Glutamatergic neuron (in vitro differentiated cells): Measurements from ENCODE around the gene PDCD4. TPM values are rescaled to one million over a fixed set of nuclear protein-coding genes. Genes with fewer than 3 reads are reported as not detected.
A peak's percentile ranks its signal among the peaks of the same experiment; 100 is the strongest.

Experiments
- DNase-seq: peaks from one replicate; pipeline ENCODE4 v3.0.0; 2022
- H3K27ac Mint-ChIP-seq: one replicate; pipeline ENCODE4 v1.8.0; 2020; ENCODE audit warnings: mild to moderate bottlenecking, mixed read lengths, inconsistent platforms; ENCODE audit not compliant: unreplicated experiment
- H3K27me3 Mint-ChIP-seq: one replicate; pipeline ENCODE4 v1.8.0; 2020; ENCODE audit warnings: mild to moderate bottlenecking, moderate library complexity, mixed read lengths, inconsistent platforms; ENCODE audit not compliant: unreplicated experiment
- H3K36me3 Mint-ChIP-seq: one replicate; pipeline ENCODE4 v1.8.0; 2020; ENCODE audit warnings: mild to moderate bottlenecking, mixed read lengths, inconsistent platforms; ENCODE audit not compliant: unreplicated experiment
- H3K4me1 Mint-ChIP-seq: one replicate; pipeline ENCODE4 v1.8.0; 2020; ENCODE audit warnings: mild to moderate bottlenecking, low read depth, mixed read lengths, inconsistent platforms; ENCODE audit not compliant: unreplicated experiment
- H3K4me3 Mint-ChIP-seq: one replicate; pipeline ENCODE4 v1.8.0; 2020; ENCODE audit warnings: mild to moderate bottlenecking, mixed read lengths, inconsistent platforms; ENCODE audit not compliant: unreplicated experiment
- H3K9me3 Mint-ChIP-seq: one replicate; pipeline ENCODE4 v1.8.0; 2020; ENCODE audit warnings: mild to moderate bottlenecking, moderate library complexity, mixed read lengths, inconsistent platforms; ENCODE audit not compliant: unreplicated experiment
- total RNA-seq: library from RNA; stranded (reverse); fragmentation: NEBNext Ultra II Directional; extraction: Animal tissue kit (Norgen Biotek cat#: 25700); gene quantifications from one replicate; pipeline ENCODE4 v1.2.1, GENCODE V29; 2021; ENCODE audit not compliant: unreplicated experiment
- TF ChIP-seq, protein P1 (sequence below): fragments of 200-600 bp; sonication (generic); IDR thresholded peaks from one replicate; pipeline ENCODE4 v1.5.0; 2021; ENCODE audit not compliant: partially characterized antibody, unreplicated experiment

PDCD4 gene
- total RNA-seq, 1 donor from 2014 or later: 149 TPM

DNA sequence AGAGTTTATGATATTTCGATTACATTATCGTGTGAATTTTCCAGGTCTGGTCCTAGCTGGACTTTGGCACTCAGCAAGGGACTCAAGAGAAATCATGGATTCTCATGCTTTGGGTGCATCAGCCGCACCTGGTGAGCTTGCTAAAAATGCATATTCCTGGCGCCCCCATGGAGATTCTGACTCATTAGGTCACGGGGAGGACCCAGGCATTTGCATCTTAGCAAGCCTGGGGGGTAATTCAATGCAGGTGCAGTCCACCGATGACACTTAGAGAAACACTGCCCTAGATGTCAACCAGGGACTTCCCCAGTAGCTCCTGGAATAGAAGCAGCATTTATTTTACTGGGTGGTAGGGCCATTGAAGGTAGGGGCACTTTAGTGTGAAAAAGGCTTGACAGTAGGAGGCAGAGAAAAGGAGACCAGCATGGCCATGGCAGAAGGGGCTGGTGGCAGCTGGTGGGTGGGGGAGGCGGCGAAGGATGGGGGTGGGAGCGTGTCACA, 29.9 kb upstream of the PDCD4 start:
- Mint-ChIP-seq H3K27ac (peak overlapping the region; percentile 20), H3K9me3 (peaks cover 7% of the 10 kb centered on the region), H3K4me1 (peaks cover 74% of the 10 kb centered on the region), H3K27me3 (no peaks in the 10 kb centered on the region), H3K36me3 (no peaks in the 10 kb centered on the region), H3K4me3 (no peak overlapping the region)
- TF ChIP-seq, protein P1, sequence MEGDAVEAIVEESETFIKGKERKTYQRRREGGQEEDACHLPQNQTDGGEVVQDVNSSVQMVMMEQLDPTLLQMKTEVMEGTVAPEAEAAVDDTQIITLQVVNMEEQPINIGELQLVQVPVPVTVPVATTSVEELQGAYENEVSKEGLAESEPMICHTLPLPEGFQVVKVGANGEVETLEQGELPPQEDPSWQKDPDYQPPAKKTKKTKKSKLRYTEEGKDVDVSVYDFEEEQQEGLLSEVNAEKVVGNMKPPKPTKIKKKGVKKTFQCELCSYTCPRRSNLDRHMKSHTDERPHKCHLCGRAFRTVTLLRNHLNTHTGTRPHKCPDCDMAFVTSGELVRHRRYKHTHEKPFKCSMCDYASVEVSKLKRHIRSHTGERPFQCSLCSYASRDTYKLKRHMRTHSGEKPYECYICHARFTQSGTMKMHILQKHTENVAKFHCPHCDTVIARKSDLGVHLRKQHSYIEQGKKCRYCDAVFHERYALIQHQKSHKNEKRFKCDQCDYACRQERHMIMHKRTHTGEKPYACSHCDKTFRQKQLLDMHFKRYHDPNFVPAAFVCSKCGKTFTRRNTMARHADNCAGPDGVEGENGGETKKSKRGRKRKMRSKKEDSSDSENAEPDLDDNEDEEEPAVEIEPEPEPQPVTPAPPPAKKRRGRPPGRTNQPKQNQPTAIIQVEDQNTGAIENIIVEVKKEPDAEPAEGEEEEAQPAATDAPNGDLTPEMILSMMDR: no peak
- no peak for DNase-seq

DNA sequence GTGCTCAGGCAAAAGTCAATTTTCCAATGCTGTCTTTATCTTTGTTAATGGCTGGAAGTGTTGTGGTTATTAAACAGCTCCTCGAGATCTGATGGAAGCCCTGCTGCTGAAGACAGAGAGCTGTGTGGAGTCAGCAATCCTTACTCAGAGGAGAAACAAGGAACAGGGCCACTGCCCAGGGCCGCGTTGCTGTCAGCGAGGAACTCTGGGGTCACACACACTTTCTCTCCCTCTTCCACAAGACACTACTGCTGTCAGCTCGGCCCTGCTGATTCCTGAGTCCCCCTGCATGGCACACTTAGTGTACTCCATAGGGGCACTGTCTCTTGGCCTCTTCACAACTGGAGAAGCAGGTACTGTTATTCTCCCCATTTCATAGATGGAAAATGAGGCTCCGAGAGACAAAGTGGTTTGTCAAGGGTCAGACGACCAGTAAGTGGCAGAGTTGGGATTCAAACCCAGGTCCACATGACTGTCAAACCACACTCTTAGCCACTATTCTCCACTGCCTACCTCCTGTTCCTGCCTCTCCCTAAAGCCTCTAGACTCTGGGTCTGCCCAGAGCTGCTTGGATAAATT, 29.3 kb upstream of the PDCD4 start:
- H3K4me1 Mint-ChIP-seq: peaks cover 74% of the 10 kb centered on the region
- no peaks in the 10 kb centered on the region for H3K27me3 Mint-ChIP-seq
- H3K4me3 Mint-ChIP-seq: peak overlapping the region; percentile 37
- H3K36me3 Mint-ChIP-seq: no peaks in the 10 kb centered on the region
- no peak for DNase-seq
- H3K27ac Mint-ChIP-seq: peak overlapping the region; percentile 20
- TF ChIP-seq, protein P1: no peak
- peaks cover 6% of the 10 kb centered on the region for H3K9me3 Mint-ChIP-seq

DNA sequence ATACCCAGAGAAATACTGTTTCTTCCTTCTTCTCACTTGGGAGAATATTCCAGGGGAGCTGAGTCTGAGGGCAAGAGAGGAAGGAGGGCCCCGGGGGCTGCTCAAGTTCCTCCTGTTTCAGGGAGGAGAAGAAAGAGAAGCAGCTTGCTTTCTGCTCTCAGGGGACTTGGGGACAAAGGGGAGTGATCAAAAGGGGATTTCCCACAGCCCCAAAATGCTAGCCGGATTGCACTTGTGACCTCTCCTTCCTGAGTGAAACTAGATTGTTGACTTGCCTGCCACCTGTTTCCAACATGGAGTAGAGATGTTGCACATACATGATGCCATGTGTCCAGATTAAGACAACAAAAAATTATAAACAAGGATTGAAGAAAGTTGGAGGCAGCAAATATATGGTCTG, 28.7 kb upstream of the PDCD4 start:
- no peaks in the 10 kb centered on the region for H3K27me3 Mint-ChIP-seq
- H3K27ac Mint-ChIP-seq: peak overlapping the region; percentile 20
- peaks cover 6% of the 10 kb centered on the region for H3K9me3 Mint-ChIP-seq
- no peaks in the 10 kb centered on the region for H3K36me3 Mint-ChIP-seq
- TF ChIP-seq, protein P1: no peak
- H3K4me3 Mint-ChIP-seq: peak overlapping the region; percentile 6
- H3K4me1 Mint-ChIP-seq: peaks cover 73% of the 10 kb centered on the region
- no peak for DNase-seq

DNA sequence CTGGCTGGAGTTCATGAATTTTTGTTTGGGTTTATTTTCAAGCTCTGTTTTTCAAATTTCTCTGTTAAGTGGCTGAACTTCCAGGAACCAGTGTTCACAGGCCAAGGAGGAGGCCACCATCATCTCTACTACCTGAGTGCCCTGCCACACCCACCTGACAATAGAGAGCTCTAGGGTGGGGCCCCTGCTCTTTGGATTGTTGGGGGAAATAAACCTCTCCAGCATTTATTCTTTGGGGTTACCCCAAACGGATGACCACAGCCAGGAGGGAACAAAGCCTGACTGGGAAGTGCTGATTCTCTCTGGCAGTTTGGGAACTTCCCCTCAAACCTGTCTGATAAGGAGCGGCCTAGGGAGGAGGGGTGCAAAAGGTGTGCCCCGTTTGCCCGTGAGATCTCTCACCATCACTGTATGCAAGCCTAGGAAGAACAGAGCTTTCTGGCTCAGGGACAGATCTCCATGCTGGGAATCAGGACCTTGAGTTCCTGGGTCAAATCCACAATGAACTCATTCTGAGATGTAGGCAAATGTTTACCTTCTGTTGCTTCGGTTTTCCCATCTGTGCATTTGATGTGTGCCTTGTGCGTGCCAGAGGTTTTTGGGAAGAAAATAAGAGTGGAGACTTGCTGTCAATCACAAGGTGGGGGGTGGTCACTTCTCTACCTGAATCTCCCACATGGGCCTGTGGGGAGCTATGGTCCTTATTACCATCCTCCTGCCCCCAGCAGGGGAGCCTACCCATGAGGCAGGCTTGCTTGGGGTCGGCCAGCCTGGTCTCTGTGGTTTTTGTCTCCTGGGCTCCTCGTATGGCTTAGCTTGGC, 27.7 kb upstream of the PDCD4 start:
- no peak for DNase-seq
- Mint-ChIP-seq H3K27ac (peak overlapping the region; percentile 20), H3K4me1 (peaks cover 67% of the 10 kb centered on the region), H3K9me3 (peaks cover 6% of the 10 kb centered on the region), H3K27me3 (no peaks in the 10 kb centered on the region), H3K36me3 (no peaks in the 10 kb centered on the region), H3K4me3 (peak overlapping the region; percentile 21)
- TF ChIP-seq, protein P1: no peak

DNA sequence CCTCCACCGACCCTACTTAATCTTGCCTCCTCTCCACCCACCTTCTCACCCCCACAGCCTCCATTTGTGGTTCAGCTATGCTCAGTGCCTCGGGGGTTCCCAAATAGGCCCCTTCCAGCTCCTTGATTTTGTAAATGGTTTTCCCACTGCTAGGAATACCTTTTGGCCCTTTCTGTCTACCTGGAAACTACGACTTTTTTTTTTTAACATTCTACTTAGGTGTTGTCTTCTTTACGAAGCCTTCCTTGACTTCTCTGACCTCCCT, 27.2 kb upstream of the PDCD4 start:
- Mint-ChIP-seq H3K27ac (peak overlapping the region; percentile 1), H3K27me3 (no peaks in the 10 kb centered on the region), H3K9me3 (peaks cover 6% of the 10 kb centered on the region), H3K36me3 (no peaks in the 10 kb centered on the region), H3K4me3 (no peak overlapping the region), H3K4me1 (peaks cover 62% of the 10 kb centered on the region)
- TF ChIP-seq, protein P1: no peak
- no peak for DNase-seq
